GM23338 (cell line): Measurements from ENCODE around the gene CRYBG3.

Source experiments
- CREB1 ChIP-seq: fragments of 250-450 bp; sonication (Bioruptor Pico); IDR thresholded peaks from 2 replicates; pipeline ENCODE4 v1.5.0; 2020; ENCODE audit warnings: low read depth, mild to moderate bottlenecking, moderate library complexity
- CTCF ChIP-seq, 2 experiments: fragments of 200-600 bp in 1 of 2; sonication (generic) in 1 of 2; conservative IDR thresholded peaks; 2 replicates each; pipeline versions ENCODE4 v1.5.1 to v1.6.1; 2016 to 2017; ENCODE audit warnings: antibody characterized with exemption in 2 of 2, low read depth in 2 of 2, mild to moderate bottlenecking in 2 of 2, moderate library complexity in 1 of 2
- EZH2 ChIP-seq: fragments of 200-600 bp; sonication (generic); IDR thresholded peaks from one replicate; pipeline ENCODE4 v1.8.0; 2017; ENCODE audit warnings: antibody characterized with exemption, mild to moderate bottlenecking, low read depth; ENCODE audit not compliant: unreplicated experiment
- EZH2phosphoT487 ChIP-seq: fragments of 200-600 bp; sonication (generic); IDR thresholded peaks from one replicate; pipeline ENCODE4 v1.8.1; 2018; ENCODE audit warnings: antibody characterized with exemption; ENCODE audit not compliant: unreplicated experiment
- POLR2AphosphoS5 ChIP-seq: IDR thresholded peaks from 2 replicates; pipeline ENCODE4 v1.6.1; 2016; ENCODE audit warnings: antibody characterized with exemption, low read depth
- STAT1 ChIP-seq: IDR thresholded peaks from one replicate; pipeline ENCODE4 v1.6.1; 2016; ENCODE audit warnings: antibody characterized with exemption; ENCODE audit not compliant: unreplicated experiment
- TF ChIP-seq, protein P1 (sequence below): IDR thresholded peaks from one replicate; pipeline ENCODE4 v1.6.1; 2018; ENCODE audit warnings: antibody characterized with exemption; ENCODE audit not compliant: unreplicated experiment

GRCh38 chr3:97910931-97911351, 89.1 kb downstream of the CRYBG3 start:
- TF ChIP-seq CTCF (conservative IDR thresholded peaks at IDR 0.05; ENCODE audit: low read depth in 2 of 2), result no peak
- no peak for TF ChIP-seq EZH2phosphoT487
- no peak for TF ChIP-seq EZH2
- TF ChIP-seq, protein P1, sequence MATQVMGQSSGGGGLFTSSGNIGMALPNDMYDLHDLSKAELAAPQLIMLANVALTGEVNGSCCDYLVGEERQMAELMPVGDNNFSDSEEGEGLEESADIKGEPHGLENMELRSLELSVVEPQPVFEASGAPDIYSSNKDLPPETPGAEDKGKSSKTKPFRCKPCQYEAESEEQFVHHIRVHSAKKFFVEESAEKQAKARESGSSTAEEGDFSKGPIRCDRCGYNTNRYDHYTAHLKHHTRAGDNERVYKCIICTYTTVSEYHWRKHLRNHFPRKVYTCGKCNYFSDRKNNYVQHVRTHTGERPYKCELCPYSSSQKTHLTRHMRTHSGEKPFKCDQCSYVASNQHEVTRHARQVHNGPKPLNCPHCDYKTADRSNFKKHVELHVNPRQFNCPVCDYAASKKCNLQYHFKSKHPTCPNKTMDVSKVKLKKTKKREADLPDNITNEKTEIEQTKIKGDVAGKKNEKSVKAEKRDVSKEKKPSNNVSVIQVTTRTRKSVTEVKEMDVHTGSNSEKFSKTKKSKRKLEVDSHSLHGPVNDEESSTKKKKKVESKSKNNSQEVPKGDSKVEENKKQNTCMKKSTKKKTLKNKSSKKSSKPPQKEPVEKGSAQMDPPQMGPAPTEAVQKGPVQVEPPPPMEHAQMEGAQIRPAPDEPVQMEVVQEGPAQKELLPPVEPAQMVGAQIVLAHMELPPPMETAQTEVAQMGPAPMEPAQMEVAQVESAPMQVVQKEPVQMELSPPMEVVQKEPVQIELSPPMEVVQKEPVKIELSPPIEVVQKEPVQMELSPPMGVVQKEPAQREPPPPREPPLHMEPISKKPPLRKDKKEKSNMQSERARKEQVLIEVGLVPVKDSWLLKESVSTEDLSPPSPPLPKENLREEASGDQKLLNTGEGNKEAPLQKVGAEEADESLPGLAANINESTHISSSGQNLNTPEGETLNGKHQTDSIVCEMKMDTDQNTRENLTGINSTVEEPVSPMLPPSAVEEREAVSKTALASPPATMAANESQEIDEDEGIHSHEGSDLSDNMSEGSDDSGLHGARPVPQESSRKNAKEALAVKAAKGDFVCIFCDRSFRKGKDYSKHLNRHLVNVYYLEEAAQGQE, result no peak
- TF ChIP-seq POLR2AphosphoS5, result no peak
- no peak for TF ChIP-seq STAT1
- no peak for TF ChIP-seq CREB1 (CRISPR knock-in tag)
